Measurements from ENCODE around the gene SLC10A7.

SLC10A7 gene

DNA sequence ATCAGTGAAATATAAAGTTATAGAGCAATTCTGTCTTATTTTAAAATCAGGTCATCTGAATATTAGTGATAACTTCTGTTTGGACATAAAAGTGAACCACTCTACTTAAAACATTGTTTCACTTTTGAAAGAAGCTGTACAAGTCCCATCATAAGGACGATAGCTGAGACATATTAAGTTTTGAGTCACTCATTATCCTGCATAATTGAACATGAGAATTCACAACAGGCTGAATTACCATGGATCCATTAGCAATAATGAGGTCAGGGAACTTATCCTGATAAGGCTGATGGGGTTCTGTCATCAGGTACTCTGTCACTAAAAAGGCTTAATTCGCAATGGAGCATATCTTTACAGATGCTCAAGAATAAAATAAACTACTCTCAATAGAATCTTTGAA, 227.0 kb downstream of the SLC10A7 start:
- Histone ChIP-seq H3K27ac (ENCODE audit: poor library complexity, severe bottlenecking) (no peak overlapping the region), H3K36me3 (ENCODE audit: low read depth) (no peaks in the 10 kb centered on the region), H3K27me3 (ENCODE audit: insufficient read depth, poor library complexity, severe bottlenecking) (no peaks in the 10 kb centered on the region), H3K4me1 (ENCODE audit: insufficient read depth, poor library complexity, severe bottlenecking) (no peaks in the 10 kb centered on the region), H3K4me3 (ENCODE audit: severe bottlenecking) (no peak overlapping the region), H3K9me3 (ENCODE audit: severe bottlenecking) (no peaks in the 10 kb centered on the region)
- ATAC-seq (ENCODE audit: low read depth) (no peak), DNase-seq (ENCODE audit: low spot score) (no peak)
- TF ChIP-seq, protein P1, sequence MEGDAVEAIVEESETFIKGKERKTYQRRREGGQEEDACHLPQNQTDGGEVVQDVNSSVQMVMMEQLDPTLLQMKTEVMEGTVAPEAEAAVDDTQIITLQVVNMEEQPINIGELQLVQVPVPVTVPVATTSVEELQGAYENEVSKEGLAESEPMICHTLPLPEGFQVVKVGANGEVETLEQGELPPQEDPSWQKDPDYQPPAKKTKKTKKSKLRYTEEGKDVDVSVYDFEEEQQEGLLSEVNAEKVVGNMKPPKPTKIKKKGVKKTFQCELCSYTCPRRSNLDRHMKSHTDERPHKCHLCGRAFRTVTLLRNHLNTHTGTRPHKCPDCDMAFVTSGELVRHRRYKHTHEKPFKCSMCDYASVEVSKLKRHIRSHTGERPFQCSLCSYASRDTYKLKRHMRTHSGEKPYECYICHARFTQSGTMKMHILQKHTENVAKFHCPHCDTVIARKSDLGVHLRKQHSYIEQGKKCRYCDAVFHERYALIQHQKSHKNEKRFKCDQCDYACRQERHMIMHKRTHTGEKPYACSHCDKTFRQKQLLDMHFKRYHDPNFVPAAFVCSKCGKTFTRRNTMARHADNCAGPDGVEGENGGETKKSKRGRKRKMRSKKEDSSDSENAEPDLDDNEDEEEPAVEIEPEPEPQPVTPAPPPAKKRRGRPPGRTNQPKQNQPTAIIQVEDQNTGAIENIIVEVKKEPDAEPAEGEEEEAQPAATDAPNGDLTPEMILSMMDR (IDR thresholded peaks at IDR 0.05; ENCODE audit: poor library complexity, severe bottlenecking), result no peak

DNA sequence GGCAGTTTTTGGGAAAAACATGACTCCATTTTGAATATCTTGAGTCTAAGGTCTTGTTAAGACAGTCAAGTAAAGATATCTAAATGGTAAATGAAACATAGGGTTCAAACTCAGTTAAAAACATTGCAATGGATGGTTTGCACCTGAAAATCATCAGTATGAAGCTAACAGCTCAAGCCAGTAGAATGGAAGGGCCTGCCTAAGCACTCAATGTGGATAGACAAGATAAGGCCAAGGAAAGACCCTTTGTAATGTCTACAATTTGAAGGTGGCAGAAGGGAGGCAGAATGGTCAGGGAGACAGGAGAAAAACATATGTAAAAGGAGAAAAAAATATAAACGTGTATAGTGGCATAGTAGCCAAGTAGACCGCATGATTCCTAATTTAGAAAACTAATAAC, 229.2 kb downstream of the SLC10A7 start:
- ATAC-seq (ENCODE audit: low read depth), result no peak
- no peak overlapping the region for H3K4me3 ChIP-seq (ENCODE audit: severe bottlenecking)
- no peaks in the 10 kb centered on the region for H3K9me3 ChIP-seq (ENCODE audit: severe bottlenecking)
- H3K27ac ChIP-seq (ENCODE audit: poor library complexity, severe bottlenecking), result no peak overlapping the region
- DNase-seq (ENCODE audit: low spot score), result no peak
- TF ChIP-seq, protein P1 (IDR thresholded peaks at IDR 0.05; ENCODE audit: poor library complexity, severe bottlenecking), result no peak
- H3K36me3 ChIP-seq (ENCODE audit: low read depth), result no peaks in the 10 kb centered on the region
- no peaks in the 10 kb centered on the region for H3K4me1 ChIP-seq (ENCODE audit: insufficient read depth, poor library complexity, severe bottlenecking)
- H3K27me3 ChIP-seq (ENCODE audit: insufficient read depth, poor library complexity, severe bottlenecking), result no peaks in the 10 kb centered on the region

DNA sequence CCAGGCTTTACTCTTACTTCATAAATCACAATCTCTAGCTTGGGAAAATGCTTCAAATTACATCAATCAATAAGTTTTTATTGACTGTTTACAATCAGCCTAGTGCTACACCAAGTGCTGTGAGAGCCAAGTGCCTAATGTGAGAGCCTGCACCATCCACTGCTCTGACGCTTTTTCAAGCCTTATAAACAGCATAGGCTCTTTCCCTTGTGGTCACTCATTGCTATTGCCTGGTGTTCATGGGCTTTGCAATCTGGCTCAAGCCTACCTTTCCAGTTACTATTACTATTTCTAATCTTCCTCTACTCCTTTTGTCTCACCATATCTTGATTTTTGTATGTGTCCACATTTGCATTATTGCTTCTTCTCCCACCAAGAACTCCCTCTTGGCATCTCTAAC, 230.4 kb downstream of the SLC10A7 start:
- Histone ChIP-seq H3K4me3 (ENCODE audit: severe bottlenecking) (no peak overlapping the region), H3K27me3 (ENCODE audit: insufficient read depth, poor library complexity, severe bottlenecking) (no peaks in the 10 kb centered on the region), H3K27ac (ENCODE audit: poor library complexity, severe bottlenecking) (no peak overlapping the region), H3K36me3 (ENCODE audit: low read depth) (no peaks in the 10 kb centered on the region), H3K9me3 (ENCODE audit: severe bottlenecking) (no peaks in the 10 kb centered on the region), H3K4me1 (ENCODE audit: insufficient read depth, poor library complexity, severe bottlenecking) (no peaks in the 10 kb centered on the region)
- DNase-seq (ENCODE audit: low spot score) (no peak), ATAC-seq (ENCODE audit: low read depth) (no peak)
- TF ChIP-seq, protein P1 (IDR thresholded peaks at IDR 0.05; ENCODE audit: poor library complexity, severe bottlenecking), result no peak

DNA sequence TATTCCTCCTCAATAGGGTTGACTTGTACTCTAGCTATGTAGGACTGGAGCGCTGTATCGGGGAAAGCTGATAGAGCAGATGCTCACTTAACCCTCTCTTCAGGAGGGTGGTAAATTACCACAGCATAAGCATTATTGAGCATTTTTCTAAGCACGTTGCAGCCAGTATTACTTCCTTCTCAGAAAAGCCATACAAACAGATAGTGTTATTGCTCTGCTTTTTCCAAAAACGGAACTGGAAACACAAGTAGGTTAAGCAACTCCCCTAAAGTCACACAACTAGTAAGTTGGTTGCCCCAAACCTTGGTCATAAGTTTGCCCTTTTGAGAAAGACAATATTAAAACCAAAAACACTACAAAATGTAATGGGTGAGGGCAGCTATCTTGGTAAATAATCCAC, 233.5 kb downstream of the SLC10A7 start:
- Histone ChIP-seq H3K36me3 (ENCODE audit: low read depth) (no peaks in the 10 kb centered on the region), H3K27ac (ENCODE audit: poor library complexity, severe bottlenecking) (no peak overlapping the region), H3K27me3 (ENCODE audit: insufficient read depth, poor library complexity, severe bottlenecking) (no peaks in the 10 kb centered on the region), H3K9me3 (ENCODE audit: severe bottlenecking) (no peaks in the 10 kb centered on the region), H3K4me1 (ENCODE audit: insufficient read depth, poor library complexity, severe bottlenecking) (no peaks in the 10 kb centered on the region), H3K4me3 (ENCODE audit: severe bottlenecking) (no peak overlapping the region)
- DNase-seq (ENCODE audit: low spot score) (no peak), ATAC-seq (ENCODE audit: low read depth) (no peak)
- TF ChIP-seq, protein P1 (IDR thresholded peaks at IDR 0.05; ENCODE audit: poor library complexity, severe bottlenecking), result no peak

DNA sequence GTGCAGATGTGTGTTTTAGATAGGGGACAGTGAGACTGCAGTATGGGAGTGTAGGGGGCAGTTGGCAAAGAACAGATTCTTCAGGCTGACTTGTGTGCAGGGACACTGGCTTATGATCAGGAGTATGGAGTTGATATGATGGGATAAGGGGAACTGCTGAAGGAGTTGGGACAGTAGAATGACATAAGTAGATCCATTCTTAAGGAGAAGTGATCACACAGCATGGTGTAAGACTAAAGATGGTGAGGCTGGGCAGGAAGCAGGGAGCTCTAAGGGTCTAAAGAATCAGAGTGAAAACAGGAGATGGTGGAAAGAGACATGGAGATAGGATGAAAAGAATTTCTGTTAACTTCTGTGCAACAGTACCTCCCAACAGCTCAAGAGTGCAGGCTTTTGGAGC, 236.7 kb downstream of the SLC10A7 start:
- TF ChIP-seq, protein P1 (IDR thresholded peaks at IDR 0.05; ENCODE audit: poor library complexity, severe bottlenecking), result no peak
- no peak overlapping the region for H3K4me3 ChIP-seq (ENCODE audit: severe bottlenecking)
- no peak for ATAC-seq (ENCODE audit: low read depth)
- no peak for DNase-seq (ENCODE audit: low spot score)
- H3K36me3 ChIP-seq (ENCODE audit: low read depth), result no peaks in the 10 kb centered on the region
- H3K9me3 ChIP-seq (ENCODE audit: severe bottlenecking), result no peaks in the 10 kb centered on the region
- H3K4me1 ChIP-seq (ENCODE audit: insufficient read depth, poor library complexity, severe bottlenecking), result no peaks in the 10 kb centered on the region
- H3K27me3 ChIP-seq (ENCODE audit: insufficient read depth, poor library complexity, severe bottlenecking), result no peaks in the 10 kb centered on the region
- no peak overlapping the region for H3K27ac ChIP-seq (ENCODE audit: poor library complexity, severe bottlenecking)

Data from RWPE2 (cell line).